Epithelial cell of esophagus (primary cell): Measurements from ENCODE around the gene IGFL1.
"Not testable (repeated sequence)": the region's sequence is repeated elsewhere in the genome, so short reads cannot be mapped to it uniquely, and the experiment has no call there.

Experiments
- DNase-seq: peaks from one replicate; pipeline ENCODE4 v3.0.0; 2010; ENCODE audit warnings: low read depth
- H3K4me3 ChIP-seq: 2 replicates; pipeline ENCODE4 v1.5.1; 2011; ENCODE audit warnings: mild to moderate bottlenecking, low read length, control low read depth
- TF ChIP-seq, protein P1 (sequence below): IDR thresholded peaks from 2 replicates; pipeline ENCODE4 v1.5.1; 2011; ENCODE audit warnings: low read depth, mild to moderate bottlenecking, low read length, control low read depth, inconsistent platforms; ENCODE audit not compliant: insufficient read depth; ENCODE audit errors: missing control alignments

IGFL1 gene

DNA sequence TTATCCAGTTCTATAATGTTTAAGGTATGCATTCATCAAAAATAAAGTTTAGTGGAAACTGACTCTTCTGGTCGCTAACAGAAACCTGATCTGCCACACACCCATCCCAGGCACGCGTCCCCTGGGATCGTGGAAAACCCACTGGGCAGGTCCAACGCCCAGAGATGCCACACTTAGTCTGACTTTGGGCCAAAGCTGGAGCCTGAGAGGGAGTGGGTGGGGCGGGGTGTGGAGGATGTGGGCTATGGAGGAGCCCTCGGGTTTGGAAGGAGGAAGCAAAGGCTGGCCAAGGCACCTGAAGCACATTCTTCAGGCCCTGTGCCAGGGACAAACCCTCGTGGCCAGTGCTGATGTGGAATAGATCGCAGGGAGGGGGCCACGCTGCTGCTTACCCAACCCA, 2.5 kb downstream of the IGFL1 start:
- peak; percentile 55 for DNase-seq
- TF ChIP-seq, protein P1, sequence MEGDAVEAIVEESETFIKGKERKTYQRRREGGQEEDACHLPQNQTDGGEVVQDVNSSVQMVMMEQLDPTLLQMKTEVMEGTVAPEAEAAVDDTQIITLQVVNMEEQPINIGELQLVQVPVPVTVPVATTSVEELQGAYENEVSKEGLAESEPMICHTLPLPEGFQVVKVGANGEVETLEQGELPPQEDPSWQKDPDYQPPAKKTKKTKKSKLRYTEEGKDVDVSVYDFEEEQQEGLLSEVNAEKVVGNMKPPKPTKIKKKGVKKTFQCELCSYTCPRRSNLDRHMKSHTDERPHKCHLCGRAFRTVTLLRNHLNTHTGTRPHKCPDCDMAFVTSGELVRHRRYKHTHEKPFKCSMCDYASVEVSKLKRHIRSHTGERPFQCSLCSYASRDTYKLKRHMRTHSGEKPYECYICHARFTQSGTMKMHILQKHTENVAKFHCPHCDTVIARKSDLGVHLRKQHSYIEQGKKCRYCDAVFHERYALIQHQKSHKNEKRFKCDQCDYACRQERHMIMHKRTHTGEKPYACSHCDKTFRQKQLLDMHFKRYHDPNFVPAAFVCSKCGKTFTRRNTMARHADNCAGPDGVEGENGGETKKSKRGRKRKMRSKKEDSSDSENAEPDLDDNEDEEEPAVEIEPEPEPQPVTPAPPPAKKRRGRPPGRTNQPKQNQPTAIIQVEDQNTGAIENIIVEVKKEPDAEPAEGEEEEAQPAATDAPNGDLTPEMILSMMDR, result no peak
- no peak overlapping the region for H3K4me3 ChIP-seq

DNA sequence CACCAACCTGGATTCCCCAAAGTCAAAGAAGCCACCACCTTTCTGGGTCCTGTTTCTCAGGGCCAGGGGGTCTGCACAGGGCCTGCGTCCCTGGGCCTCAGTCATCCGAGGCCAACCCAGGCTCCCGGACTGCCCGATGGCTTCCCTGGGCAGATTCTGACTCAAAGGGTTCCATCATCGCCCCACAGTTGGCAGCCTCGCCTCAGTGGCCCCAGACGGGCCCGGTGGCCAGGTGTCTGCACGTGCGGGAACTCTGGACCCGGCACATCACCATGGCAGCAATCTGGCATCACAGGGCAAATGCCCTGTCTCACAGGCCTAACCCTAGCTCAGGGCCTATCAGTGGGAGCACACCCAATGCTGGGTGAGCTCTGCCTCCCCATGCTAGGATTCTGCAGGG, 2.9 kb downstream of the IGFL1 start:
- DNase-seq, result no peak
- TF ChIP-seq, protein P1, result no peak
- H3K4me3 ChIP-seq, result no peak overlapping the region

DNA sequence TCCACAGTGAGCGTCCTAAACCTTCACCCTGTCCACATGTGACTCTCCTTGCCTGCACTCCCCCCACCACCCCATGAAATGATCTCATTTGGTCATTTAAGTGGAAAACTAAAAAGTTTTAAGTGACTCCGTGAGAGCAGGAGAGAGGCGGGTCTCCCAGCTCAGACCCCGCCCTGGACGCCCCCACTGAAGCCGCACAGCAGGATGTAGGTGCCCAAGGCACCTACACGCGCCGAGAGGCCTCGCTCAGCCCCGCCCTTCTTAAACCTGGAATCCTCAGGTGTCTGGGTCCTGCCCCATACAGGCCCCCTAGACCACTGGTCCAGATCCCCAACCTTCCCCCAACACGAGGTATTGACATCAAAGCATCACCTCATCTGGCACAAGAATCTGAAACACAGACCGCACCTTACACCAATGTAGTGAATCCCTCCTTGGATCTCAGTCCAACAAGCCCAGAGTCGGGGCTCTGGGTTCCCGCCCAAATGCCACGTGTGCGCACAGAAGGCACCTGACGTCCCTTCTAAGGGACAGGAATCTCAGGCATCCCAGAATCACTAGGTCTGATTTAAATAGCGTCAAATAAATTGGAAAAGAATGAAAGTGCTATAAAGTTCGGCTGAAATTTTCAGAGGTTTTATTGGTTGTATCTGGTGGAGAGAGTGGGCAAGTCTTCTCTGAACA, 3.5 kb downstream of the IGFL1 start:
- no peak overlapping the region for H3K4me3 ChIP-seq
- no peak for DNase-seq
- TF ChIP-seq, protein P1, result no peak

DNA sequence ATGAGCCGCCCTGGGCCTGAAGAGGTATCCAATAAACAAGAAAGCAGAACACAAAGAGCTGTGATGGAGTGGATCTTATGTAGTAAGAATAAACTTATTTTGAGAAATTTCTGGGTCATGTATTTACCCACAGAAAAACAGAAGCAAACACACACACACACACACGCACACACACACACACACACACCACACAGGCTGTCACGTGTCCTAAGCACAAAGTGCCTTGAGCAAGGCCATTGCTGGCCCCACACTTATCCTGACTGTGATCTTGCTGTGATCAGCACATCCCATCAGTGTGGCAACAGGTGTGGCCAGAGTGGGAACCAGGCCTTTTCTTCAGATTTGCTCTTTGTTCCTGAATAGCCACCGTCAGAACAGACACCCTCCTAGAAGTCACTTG, 4.3 kb downstream of the IGFL1 start:
- not testable (repeated sequence) for H3K4me3 ChIP-seq, DNase-seq

DNA sequence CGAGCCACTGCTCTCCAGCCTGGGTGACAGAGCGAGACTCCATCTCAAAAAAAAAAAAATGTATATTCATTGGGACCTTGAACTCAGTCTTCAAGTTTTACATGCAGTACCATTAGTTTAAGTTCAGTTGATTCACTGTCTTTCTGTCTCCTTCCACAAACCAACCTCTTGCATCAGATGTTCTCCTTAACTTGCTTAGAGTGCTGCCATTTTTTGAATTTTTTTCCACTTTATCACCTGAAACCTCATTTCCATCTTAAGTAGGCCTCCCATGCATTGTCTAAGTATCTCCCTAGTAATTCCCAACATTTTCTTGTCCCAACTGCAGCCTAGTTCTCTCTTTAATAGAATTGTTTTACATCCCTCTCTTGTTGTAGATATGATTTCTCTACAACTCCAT, 8.6 kb downstream of the IGFL1 start:
- not testable (repeated sequence) for H3K4me3 ChIP-seq, DNase-seq

DNA sequence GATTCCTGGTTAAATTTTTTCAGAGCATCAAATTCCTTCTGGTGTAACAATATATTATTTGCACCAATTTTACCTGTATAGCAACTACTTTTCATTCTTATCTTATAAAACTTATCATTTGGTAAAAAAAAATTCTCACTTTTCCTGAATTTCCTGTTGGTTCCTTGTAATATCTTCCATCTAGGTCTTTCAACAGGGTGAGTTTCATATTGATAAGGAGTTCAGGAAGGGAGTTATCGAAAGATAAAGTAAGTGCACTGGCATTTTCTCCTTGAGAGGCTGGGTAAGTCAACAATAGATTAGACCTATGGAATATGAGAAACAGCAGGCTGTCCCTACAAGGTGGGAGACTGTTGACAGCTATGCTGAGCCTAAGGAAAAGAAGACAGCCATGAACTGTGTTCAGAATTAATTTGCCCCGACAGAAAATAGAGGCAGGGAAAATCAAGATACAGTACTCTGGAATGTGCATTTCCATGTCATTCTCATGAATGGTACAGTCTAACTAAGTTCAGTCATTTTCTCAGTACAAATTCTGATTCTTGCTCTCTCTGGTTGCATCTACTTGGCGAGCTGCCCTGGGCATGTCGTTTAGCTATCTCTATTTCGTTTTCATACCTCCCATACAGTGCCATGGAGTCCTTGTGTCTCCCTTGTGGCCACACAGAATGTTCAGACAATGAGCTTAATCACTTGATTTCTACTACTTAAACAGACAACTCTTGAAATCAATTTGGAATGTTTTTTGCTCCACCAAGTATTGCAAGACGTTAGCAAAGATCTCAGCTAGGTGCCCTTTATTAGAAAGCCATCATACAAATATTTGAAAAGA, 9.9 kb downstream of the IGFL1 start:
- TF ChIP-seq, protein P1, result no peak
- H3K4me3 ChIP-seq, result no peak overlapping the region
- DNase-seq, result no peak

DNA sequence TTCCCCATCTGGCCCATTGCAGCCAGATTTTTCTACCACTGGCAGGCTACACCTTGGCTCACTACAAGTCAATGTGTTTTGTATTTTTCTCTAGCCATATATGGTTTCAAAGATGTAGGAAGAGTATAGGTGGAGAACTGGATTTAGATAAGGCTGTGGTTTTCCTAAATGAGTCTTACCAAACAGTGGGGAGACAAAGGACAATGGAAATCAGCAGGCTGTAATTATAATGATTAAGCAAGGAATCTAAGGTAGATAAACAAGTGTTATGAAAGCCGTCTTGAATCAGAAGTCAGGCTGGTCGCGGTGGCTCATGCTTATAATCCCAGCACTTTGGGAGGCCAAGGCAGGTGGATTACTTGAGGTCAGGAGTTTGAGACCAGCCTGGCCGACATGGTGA, 11.2 kb downstream of the IGFL1 start:
- no peak for DNase-seq
- TF ChIP-seq, protein P1, result no peak
- no peak overlapping the region for H3K4me3 ChIP-seq

DNA sequence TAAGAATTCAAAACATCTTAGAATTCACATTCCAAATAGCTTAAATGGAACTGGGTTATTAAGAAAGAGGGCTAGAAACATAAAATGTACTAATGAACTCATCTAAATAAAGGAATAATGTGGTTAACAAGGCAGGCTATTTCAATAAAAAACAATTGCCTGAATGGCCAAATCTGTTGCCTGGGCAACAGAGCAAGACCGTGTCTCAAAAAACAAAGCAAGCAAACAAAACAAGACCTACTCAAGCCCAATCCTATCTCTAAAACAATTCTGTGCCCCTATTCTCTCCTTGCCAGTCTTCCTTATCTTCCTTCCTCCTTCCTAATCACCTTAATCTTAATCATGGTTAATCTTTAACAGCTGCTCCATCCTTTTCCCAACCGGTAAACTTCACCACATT, 12.1 kb downstream of the IGFL1 start:
- TF ChIP-seq, protein P1, result no peak
- no peak for DNase-seq

DNA sequence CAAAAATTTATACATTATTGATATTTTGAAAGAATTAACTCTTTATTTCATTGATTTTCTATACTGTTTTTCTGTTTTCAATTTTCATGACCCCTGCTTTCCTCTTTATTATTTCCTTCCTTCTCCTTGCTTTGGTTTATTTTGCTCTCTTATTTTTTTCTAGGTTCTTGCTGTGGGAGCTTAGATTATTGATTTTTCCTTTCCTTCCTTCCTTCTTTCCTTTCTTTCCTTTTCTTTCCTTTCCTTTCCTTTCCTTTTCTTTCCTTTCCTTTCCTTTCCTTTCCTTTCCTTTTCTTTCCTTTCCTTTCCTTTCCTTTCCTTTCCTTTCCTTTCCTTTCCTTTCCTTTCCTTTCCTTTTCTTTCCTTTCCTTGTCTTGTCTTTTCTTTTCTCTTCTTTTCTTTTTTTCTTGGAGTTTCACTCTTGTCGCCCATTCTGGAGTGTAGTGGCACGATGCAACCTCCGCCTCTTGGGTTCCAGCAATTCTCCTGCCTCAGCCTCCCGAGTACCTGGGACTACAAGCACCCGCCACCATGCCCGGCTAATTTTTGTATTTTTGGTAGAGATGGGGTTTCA, 13.6 kb downstream of the IGFL1 start:
- H3K4me3 ChIP-seq, DNase-seq: not testable (repeated sequence)

More for the DNA sequence above, 12.1 kb downstream of the IGFL1 start:
- no peak overlapping the region for H3K4me3 ChIP-seq
